ENCODE data around the gene DPP9.

DNA sequence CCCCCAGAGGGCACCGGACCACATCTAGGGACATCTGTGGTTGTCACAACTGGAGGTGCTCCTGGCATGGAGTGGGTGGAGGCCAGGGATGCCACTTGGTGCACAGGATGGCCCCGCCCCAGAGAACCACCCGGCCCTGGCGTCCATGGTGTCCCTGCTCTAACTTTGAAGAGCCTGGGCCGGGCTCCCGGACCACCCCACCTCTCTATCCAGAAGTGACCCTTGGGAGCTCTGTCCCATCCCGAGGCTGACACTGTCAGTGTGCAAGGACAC lies 30.6 kb downstream of the DPP9 start:
- TF ChIP-seq, protein P1, sequence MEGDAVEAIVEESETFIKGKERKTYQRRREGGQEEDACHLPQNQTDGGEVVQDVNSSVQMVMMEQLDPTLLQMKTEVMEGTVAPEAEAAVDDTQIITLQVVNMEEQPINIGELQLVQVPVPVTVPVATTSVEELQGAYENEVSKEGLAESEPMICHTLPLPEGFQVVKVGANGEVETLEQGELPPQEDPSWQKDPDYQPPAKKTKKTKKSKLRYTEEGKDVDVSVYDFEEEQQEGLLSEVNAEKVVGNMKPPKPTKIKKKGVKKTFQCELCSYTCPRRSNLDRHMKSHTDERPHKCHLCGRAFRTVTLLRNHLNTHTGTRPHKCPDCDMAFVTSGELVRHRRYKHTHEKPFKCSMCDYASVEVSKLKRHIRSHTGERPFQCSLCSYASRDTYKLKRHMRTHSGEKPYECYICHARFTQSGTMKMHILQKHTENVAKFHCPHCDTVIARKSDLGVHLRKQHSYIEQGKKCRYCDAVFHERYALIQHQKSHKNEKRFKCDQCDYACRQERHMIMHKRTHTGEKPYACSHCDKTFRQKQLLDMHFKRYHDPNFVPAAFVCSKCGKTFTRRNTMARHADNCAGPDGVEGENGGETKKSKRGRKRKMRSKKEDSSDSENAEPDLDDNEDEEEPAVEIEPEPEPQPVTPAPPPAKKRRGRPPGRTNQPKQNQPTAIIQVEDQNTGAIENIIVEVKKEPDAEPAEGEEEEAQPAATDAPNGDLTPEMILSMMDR (IDR thresholded peaks at IDR 0.05): no peak
- TF ChIP-seq POLR2A (IDR thresholded peaks at IDR 0.05): no peak

All from lower leg skin (tissue), 3 donors.